ENCODE data around the gene WDR93. TPM values are rescaled to one million over a fixed set of nuclear protein-coding genes. Genes with fewer than 3 reads are reported as not detected.
"Not testable (repeated sequence)": the region's sequence is repeated elsewhere in the genome, so short reads cannot be mapped to it uniquely, and the experiment has no call there.

Gene WDR93
- total RNA-seq, 1 donor from 2014 or later = not detected

DNA sequence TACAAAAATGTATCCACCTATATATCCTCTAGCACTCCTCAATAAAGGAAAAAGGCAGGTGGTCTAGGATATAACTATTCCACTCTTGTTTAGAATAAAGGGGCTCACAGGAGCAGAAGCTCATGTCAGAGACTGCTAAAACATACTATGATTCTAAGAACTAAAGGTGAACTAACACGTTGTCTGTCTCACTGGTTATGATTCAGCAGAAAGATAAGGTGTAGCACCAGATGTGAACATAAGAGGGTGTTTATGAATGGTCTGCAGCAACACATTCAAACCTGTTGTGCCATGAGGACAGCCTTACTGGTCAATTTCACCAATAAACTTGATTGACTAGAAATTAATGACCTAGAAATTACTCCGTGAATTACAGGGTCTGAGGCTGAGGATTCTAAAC, 4.6 kb upstream of the WDR93 start:
- no peak overlapping the region for H3K4me3 ChIP-seq (ENCODE audit: low read depth, low read length)
- TF ChIP-seq, protein P1, sequence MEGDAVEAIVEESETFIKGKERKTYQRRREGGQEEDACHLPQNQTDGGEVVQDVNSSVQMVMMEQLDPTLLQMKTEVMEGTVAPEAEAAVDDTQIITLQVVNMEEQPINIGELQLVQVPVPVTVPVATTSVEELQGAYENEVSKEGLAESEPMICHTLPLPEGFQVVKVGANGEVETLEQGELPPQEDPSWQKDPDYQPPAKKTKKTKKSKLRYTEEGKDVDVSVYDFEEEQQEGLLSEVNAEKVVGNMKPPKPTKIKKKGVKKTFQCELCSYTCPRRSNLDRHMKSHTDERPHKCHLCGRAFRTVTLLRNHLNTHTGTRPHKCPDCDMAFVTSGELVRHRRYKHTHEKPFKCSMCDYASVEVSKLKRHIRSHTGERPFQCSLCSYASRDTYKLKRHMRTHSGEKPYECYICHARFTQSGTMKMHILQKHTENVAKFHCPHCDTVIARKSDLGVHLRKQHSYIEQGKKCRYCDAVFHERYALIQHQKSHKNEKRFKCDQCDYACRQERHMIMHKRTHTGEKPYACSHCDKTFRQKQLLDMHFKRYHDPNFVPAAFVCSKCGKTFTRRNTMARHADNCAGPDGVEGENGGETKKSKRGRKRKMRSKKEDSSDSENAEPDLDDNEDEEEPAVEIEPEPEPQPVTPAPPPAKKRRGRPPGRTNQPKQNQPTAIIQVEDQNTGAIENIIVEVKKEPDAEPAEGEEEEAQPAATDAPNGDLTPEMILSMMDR (conservative IDR thresholded peaks at IDR 0.05; ENCODE audit: low read depth, low read length) = no peak
- DNase-seq (ENCODE audit: low read depth) = no peak

DNA sequence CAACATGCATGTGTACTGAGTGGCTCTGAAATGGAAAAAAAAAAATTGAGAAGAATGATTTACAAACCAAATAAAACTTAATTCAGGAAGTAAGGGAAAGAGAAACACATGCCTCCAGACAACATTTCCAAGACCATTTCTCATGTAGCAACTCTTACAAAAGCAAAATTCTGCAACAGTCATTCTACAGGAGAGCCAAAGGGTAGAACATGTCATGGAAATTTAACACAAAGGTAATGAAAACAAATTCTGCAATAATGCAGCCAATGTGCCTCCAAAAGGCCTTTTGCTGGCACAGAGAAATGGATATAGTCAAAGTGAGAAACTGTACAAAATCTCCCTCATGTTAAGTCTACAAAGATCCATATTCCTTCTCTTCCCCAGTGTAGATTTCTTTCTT, 4.1 kb upstream of the WDR93 start:
- no peak overlapping the region for H3K4me3 ChIP-seq (ENCODE audit: low read depth, low read length)
- no peak for DNase-seq (ENCODE audit: low read depth)
- TF ChIP-seq, protein P1 (conservative IDR thresholded peaks at IDR 0.05; ENCODE audit: low read depth, low read length) = no peak

DNA sequence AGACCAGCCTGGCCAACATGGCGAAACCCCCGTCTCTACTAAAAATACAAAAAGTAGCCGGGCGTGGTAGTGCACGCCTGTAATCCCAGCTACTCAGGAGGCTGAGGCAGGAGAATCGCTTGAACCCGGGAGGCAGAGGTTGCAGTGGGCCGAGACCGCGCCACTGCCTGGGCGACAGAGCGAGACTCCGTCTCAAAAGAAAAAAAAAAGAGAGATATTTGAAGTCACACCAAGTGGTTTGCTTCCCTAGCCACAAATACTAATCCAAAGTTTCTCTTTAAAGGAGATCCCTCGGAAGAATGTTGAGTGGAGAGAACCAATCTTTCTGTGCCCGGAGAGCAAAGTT, 708 bp upstream of the WDR93 start:
- H3K4me3 ChIP-seq (ENCODE audit: low read depth, low read length) = peak overlapping the region; percentile 77
- not testable (repeated sequence) for DNase-seq (ENCODE audit: low read depth)

DNA sequence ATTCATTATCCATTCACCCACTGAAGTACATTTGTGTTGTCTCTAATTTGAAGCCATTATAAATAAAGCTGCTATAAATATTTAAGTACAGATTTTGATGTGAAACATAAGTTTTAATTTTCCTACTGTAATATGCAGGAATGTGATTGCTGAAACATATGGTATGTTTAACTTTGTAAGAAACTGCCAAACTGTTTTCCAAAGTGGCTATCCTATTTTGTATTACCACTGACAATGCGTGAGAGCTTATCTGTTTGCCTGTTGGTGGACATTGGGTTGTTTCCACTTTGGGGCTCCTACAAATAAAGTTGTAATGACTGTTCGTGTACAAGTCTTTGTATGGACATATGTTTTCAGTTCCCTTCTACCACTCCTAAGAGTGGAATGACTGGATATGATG, 2.5 kb downstream of the WDR93 start:
- H3K4me3 ChIP-seq (ENCODE audit: low read depth, low read length) = no peak overlapping the region
- DNase-seq (ENCODE audit: low read depth) = no peak
- TF ChIP-seq, protein P1 (conservative IDR thresholded peaks at IDR 0.05; ENCODE audit: low read depth, low read length) = no peak

DNA sequence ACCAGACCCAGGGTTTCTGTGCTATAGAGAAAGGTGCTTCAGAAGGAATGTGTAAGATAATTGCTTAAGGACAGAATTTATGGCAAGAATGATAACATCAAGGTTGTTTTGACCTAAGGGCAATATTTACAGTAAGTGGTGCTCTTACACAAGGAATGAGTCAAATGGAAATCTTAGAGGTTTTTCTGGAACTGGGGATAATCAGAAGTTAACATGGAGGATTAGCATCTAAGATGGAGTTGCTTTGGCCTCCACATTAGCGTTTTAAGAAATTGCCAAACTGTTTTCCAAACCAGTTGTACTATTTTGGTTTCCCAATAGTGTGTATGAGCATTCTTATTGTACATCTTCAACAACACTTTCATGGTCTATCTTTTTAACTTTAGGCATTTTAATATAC, 3.1 kb downstream of the WDR93 start:
- TF ChIP-seq, protein P1 (conservative IDR thresholded peaks at IDR 0.05; ENCODE audit: low read depth, low read length) = no peak
- H3K4me3 ChIP-seq (ENCODE audit: low read depth, low read length) = no peak overlapping the region
- DNase-seq (ENCODE audit: low read depth) = no peak

DNA sequence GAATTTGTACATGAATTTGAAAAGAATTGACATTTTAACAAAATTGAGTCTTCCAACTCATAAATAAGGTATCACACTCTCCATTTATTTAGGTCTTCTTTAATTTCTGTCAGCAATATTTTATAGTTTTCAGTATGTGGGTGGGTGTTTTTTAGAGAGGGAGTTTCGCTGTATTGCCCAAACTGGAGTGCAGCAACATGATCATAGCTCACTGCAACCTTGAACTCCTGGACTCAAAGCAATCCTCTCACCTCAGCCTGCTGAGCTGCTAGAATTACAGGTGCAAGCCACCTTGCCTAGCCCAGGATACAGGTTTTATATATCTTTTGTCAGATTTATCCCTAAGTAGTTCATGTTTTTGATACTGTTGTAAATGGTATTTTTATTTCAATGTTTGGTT, 4.6 kb downstream of the WDR93 start:
- no peak overlapping the region for H3K4me3 ChIP-seq (ENCODE audit: low read depth, low read length)
- TF ChIP-seq, protein P1 (conservative IDR thresholded peaks at IDR 0.05; ENCODE audit: low read depth, low read length) = no peak
- DNase-seq (ENCODE audit: low read depth) = no peak

DNA sequence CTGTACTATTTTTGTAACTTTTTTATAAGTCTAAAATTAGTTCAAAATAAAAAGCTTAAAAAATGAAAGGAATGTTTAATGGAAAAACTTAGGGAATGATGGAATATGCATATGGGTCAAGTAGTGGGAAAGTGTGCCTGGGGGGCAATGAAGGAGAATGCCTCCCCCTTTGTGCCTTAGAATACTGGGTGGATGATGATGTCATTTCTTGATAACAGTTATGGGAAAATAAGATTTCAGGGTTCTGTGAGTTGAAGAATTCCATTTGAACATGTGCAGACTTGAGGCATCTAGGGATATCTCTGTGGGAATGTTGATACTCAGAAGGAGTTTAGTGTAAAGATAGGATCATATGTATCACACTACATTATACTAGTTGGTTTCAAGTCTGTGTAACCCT, 13.8 kb downstream of the WDR93 start:
- TF ChIP-seq, protein P1 (conservative IDR thresholded peaks at IDR 0.05; ENCODE audit: low read depth, low read length) = no peak
- DNase-seq (ENCODE audit: low read depth) = no peak
- no peak overlapping the region for H3K4me3 ChIP-seq (ENCODE audit: low read depth, low read length)

DNA sequence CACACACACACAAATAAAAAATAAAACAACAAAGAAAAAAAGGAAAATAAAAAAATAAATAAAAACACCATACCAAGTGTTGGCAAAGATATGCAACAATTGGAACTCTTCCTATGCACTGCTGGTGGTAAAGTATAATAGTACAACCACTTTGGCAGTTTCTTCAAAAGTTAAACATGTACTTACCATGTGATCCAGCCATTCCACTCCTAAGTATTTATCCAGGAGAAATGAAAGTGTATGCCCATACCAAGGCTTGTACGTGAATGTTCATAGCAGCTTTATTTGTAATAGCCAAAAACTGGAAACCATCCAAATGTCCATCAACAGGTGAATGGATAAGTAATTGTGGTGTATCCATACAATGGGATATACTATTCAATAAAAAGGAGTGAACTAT, 17.0 kb downstream of the WDR93 start:
- DNase-seq (ENCODE audit: low read depth) = no peak
- H3K4me3 ChIP-seq (ENCODE audit: low read depth, low read length) = no peak overlapping the region
- TF ChIP-seq, protein P1 (conservative IDR thresholded peaks at IDR 0.05; ENCODE audit: low read depth, low read length) = no peak

All from epithelial cell of proximal tubule (primary cell).